Occipital lobe (tissue), 2 donors: ENCODE data around the gene LRIG1. TPM values are rescaled to one million over a fixed set of nuclear protein-coding genes. Genes with fewer than 3 reads are reported as not detected.
A peak's percentile ranks its signal among the peaks of the same experiment; 100 is the strongest.

Experiments
- DNase-seq: peaks from one replicate; lab custom pipeline; 2025; lab: John Stamatoyannopoulos, UW
- total RNA-seq: library from RNA; depleted of rRNA; stranded (reverse); fragments of >200 nt; gene quantifications from one replicate; pipeline ENCODE4 v1.2.3, GENCODE V29; 2014

The LRIG1 gene, protein sequence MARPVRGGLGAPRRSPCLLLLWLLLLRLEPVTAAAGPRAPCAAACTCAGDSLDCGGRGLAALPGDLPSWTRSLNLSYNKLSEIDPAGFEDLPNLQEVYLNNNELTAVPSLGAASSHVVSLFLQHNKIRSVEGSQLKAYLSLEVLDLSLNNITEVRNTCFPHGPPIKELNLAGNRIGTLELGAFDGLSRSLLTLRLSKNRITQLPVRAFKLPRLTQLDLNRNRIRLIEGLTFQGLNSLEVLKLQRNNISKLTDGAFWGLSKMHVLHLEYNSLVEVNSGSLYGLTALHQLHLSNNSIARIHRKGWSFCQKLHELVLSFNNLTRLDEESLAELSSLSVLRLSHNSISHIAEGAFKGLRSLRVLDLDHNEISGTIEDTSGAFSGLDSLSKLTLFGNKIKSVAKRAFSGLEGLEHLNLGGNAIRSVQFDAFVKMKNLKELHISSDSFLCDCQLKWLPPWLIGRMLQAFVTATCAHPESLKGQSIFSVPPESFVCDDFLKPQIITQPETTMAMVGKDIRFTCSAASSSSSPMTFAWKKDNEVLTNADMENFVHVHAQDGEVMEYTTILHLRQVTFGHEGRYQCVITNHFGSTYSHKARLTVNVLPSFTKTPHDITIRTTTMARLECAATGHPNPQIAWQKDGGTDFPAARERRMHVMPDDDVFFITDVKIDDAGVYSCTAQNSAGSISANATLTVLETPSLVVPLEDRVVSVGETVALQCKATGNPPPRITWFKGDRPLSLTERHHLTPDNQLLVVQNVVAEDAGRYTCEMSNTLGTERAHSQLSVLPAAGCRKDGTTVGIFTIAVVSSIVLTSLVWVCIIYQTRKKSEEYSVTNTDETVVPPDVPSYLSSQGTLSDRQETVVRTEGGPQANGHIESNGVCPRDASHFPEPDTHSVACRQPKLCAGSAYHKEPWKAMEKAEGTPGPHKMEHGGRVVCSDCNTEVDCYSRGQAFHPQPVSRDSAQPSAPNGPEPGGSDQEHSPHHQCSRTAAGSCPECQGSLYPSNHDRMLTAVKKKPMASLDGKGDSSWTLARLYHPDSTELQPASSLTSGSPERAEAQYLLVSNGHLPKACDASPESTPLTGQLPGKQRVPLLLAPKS
- 72.7 TPM for total RNA-seq

DNA sequence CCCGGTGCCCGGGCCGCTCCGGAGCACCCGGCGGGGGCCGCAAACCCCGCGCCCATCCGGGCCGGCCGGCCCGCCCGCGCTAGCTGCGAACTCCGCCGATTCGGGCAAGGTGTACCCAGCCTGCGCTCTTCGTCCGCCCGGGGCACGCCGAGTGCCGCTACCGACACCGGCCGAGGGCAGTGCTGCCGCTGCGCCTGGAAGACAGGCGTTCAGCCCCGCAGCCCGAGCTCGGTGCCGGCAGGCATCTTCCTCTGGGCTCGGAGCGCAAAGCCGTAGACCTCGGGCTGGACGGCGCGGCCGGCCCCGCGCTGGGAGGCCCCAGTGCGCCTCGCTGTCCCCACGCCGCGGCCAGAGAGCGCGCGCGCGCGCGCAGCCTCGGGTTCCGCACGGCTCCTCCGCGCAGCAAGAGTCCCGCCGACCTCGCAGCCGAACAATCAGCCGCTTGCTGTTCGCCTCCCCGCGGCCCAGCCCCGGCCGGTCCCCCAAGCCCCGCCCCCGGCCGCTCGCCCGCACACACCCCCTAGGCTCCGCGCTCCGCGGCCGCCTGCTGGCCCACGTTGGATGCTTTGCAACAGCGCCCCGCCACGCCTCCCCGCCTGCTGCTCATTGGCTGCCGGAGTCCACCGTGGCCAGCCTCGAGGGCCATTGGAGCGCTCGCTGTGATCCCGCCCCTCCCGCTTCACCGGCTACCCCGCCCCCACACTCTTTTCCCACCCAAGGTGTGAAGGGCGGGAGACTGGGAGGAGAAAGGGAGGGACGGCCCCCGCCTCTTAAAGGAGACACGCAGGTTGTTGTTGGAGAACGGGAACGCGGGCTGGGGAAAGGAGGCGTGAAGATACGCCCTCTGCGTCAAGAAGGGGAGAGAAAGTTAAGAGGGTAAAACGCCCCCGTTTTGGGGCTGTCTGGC lies at the start of gene LRIG1:
TSS of gene LRIG1 (minus strand) at position 447 of the 907 bp plus-strand sequence. CDS start 615 bp downstream, outside the sequence.
- peak; percentile 99 for DNase-seq

DNA sequence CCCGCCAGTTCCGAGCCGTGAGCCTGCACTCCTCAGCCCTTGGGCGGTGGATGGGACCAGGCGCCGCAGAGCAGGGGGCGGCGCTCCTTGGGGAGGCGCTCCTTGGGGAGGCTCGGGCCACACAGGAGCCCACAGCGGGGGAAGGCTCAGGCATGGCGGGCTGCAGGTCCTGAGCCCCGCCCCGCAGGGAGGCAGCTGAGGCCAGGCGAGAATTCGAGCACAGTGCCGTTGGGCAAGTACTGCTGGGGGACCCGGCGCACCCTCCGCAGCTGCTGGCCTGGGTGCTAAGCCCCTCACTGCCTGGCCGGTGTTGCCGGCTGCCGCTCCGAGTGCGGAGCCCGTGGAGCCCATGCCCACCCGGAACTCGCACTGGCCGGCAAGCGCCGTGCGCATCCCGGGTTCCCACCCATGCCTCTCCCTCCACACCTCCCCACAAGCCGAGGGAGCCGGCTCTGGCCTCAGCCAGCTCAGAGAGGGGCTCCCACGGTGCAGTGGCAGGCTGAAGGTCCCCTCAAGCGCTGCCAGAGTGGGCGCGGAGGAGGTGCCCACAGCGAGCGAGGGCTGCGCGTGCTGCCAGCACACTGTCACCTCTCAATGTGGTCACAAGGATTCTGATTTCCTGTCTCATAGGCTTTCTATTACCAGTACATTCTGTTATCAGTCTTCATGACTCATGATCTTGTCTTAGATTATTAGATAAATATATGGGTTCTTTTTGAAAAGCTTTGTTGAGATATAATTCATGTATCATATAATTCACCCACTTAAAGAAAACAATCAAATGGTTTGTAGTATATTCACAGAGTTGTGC lies 44.0 kb upstream of the LRIG1 start:
- no peak for DNase-seq

DNA sequence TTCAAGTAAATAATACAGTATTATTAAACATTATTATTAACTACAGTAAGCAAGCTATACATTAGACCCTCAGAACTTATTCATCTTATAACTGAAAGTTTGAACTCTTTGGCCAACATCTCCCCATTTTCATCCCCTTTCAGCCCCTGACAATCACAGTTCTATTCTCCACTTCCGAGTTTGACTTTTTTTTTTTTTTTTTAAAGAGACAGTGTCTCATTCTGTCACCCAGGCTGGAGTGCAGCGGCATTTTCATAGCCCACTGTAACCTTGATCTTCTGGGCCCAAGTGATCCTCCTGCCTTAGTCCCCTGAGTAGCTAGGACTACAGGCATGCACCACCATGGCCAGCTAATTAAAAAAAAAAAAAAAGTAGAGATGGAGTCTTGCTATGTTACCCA lies 41.3 kb upstream of the LRIG1 start:
- no peak for DNase-seq

DNA sequence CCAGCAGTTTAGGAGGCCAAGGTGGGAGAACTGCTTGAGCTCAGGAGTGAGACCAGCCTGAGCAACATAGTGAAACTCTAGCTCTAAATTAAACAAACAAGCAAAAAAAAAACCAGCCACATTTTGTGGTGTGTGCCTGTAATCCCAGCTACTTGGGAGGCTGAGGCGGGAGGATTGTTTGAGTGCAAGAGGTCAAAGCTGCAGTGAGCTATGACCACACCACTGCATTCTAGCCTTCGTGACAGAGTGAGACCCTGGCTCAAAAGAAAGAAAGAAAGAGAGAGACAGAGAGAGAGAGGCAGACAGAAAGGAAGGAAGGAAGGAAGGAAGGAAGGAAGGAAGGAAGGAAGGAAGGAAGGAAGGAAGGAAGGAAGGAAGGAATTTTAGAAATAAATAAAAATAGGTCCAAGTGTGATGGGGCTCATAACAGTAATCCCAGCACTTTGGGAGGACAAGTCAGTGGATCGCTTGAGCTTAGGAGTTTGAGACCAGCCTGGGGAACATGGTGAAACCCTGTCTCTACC lies 38.7 kb upstream of the LRIG1 start:
- DNase-seq, result no peak

DNA sequence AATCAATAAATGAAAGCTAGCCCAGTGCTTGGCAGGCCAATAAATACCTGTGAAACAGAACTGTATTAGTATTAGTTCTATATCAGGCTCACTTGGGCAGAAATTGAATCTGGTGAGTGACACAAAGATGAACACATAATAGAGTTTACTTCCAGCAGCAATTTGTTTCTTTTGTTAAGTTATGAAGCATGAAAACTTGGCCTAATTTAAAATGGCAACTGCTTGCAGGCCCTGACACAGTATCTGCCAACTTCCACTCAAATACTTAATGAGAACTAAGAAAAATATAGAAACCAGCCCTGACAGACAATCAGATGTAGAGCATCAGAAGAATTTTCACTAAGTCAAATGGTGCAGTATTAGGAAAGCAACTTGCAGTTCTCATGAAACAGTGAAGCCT lies 37.6 kb upstream of the LRIG1 start:
- DNase-seq, result no peak

DNA sequence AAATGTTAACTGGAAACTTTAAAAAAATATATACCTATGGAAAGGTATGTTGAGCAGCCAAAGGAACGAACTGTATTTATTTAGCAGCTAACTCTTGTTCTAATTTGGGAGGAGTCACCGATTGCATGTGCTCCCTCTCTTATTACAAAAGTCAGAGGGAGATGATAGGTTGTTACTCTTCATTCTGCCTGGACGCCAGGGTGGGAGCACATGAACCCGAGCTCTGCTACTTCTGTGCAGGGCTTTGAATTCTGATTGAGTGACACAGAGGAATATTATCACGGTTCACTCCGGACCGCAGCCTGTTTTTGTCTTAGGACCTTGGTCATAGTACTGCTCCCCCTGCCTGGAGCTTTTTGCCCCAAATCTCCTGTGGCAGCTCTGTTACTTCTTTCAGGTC lies 36.9 kb upstream of the LRIG1 start:
- no peak for DNase-seq

DNA sequence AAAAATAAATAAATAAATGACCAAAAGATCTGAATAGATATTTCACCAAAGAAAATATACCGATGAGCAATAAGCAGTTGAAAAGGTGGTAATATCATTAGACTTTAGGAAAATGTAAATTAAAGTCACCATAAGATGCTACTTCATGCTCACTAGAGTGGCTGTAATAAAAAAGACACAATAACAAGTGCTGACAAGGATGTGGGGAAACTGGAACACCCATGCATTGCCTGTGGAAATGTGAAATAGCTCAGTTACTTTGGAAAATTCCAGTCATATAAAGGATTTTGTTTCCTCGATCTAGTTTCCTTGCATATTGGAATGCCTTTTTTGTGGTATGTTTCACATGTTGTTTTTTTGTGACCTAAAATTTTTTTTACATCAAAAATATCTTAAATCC lies 36.0 kb upstream of the LRIG1 start:
- DNase-seq, result no peak

DNA sequence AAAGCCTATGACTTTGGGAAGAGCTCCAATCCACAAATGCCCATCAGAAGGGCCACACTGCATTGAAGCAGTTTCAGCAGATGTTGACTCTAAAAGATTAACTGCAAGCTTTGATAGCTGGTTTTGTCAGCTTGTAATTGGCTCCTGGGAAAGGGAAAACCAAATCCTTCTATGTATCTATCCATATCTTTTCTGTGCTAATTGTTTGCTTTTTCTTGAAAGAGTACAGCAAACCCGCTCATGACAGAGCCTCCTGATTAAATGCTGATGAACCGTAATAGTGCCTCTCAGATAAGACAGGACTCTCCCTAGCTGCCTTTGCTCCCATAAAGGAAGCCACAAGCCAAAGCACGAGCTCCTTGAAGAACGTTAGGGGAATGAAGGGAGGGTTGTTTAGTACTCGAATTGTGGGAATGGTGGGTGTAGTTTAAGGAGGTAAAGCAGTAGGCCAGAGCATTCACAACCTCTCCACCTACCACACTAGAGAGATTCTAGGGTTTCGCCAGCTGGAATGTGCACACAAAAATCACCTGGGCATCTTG lies 33.6 kb upstream of the LRIG1 start:
- DNase-seq, result no peak

DNA sequence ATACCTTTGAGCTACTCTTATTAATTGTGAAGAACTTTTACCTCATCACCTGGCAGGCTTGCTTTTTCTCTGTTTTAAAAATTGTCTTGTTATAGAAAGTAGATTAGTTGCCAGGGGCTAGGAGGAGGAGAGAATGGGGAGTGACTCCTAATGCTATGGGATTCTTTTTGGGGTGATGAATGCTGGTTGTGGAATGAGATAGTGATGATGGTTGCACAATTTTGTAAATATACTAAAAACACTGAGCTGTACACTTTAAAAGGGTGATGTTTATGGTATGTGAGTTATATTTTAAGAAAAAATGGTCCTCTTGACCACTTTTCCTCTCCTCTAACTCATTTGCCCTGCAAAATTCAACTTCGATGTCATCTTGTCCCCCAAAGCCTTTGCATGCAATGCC lies 31.8 kb upstream of the LRIG1 start:
- DNase-seq, result no peak

DNA sequence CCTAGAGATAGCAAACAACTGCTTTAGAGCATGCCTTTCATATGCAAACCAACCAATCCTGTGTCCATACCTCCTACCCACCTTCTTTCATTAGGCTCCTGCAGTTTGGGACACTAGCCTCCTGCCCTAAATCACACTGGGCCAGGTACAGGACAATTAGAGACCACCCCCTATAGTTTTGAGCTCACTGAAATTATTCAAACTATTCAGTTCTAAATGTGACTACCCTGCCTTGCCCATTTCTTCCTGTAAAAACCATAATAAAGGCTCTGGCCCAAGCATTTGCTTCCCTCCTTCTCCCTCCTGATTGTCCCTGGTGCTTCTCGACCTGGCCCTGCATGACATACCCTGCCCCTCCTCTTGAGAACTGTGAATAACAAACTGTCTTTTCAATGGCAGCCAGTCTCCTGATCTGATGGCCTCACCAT lies 31.4 kb upstream of the LRIG1 start:
- DNase-seq, result no peak

DNA sequence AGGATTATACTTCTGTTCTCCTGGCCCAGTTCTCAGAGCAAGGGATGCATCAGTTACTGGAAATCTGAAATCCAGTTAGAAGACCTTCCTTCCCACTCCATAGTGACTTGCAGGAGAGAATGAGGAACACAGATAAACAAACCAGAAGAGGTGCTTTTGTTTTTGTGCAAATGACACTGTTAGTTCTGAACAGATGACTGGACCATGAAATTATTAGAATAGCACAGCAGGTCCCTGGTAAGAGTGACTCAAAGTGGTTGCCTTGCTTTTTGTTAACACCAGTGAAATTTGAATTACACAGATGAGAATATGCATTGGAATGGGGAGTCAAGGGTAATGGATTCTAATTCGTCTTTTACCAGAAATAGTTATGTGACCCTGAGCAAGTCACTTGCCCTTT lies 30.4 kb upstream of the LRIG1 start:
- DNase-seq, result no peak

DNA sequence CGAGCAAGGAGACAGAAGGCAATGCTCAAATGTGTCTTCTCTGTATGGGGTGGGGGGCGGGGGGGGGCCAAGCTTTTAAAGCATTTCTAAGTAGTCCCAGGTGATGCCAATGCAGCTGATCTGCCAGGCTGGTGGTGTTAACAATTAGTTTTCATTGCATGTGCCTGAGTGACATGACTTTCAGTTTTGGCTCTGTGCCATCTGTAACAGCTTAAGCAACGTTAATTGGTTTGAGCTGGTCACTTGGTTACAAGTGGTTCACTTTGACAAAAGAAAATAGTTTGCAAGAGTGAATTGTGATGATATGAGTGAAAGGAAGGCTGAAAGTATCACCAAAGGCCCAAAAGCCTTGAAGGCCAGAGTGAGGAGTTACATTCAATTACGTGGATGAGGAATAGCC lies 26.4 kb upstream of the LRIG1 start:
- no peak for DNase-seq

DNA sequence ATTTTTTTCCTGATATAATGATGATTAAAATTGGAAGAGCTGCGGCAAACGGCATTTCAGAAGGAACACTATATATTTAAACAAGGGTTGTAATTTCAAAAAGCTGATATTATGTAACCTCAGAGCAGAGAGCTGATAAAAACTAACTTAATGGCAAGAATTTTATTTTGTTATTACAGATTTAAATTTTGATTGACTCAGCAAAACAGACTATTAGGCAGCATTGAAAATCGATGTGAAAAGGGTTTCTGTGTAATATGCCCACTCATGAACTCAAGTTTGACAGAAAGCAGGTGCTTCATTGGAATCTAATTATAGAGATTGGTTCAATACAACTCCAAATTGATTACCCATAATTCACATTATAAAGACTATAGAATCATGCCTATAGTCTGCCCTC lies 24.9 kb upstream of the LRIG1 start:
- DNase-seq, result no peak

DNA sequence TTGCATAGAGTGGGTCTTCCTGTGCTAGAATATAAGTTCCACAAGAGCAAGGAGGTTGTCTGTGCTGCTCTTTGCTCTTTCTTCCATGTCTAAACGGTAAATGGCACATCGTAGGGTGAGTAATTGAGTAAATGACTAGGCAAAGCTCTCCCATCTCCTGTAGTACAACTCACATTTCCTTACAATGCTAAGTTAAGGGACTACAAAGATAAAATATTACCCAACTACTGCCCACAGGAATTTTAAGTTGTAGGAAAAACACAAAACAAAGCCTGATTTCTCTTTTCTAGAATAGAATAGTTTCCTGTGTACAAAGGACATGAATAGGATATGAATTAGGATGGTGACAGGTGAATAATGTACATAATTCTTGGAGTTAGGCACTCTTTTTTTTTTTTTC lies 19.9 kb upstream of the LRIG1 start:
- no peak for DNase-seq

DNA sequence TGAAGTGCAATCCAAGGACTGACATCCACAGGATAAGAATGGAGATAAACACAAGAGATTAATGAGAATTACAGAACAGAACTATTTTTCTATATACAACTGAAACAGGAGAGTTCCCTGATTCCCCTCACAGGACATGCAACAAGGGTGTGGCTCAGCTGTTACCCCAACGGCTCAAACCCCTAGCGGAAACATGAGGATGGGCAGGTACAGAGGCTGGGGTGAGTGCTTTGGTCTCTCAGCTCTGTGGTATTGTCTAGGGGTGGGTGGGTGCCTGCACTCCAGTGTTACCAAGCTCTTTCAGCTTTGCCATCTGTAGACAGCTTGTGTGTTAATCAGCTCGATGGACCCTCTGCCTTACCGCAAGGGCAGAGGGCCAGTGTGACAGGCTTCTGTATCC lies 17.8 kb upstream of the LRIG1 start:
- no peak for DNase-seq

DNA sequence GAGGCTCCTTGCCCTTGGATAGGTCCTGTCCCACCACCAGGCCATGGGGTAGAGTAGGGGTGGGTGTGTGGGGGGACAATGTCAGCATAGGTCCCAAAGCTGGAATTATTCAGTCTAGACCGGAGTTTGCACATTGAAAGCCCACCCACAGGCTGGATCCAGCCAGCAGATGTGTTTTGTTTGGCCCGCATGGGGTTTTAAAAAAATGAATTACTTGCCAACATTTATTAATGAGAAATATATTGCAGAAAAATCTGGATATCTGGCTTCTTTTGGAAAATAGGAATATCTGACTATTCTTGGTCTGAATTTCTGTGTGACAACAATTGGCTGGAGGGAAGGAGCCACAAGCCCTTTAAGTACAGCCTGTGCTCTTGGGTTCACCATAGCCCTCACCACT lies 17.3 kb upstream of the LRIG1 start:
- DNase-seq, result no peak

DNA sequence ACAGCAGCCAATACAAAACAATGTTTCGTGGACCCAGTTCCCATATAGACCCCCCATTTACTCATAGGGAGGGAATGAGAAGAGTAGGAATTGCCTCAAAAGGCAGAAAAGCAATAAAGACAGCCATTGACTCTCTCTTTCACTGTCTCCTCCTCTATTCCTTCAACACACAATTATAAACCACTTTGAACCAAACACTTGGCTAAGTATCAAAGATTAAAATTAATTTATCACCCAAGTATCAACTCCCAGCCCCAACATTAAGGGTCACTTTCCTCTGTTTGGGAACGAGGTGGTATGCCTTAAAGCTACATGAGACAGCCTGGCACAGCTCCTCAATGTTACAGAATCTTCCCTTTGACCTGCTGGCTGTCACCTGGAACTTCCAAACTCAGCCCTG lies 16.4 kb upstream of the LRIG1 start:
- no peak for DNase-seq

DNA sequence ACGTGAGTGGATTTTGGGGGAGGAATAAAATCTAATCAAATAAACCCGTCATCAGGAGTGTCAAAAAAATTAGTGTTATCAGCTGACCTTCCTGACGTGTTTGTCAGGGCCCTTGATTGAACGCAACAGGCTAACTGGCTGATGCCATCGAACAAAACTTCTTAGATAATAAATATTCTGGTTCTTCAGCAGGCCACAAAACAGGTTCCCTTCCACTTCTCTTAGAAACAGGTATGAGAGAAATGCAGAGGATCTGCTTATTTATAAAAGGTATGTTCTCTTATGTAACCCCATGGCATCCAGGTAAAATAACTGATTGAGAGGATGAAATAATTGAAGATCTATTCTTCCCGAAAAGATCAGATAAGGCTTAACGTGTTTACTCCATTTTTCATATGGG lies 7.6 kb upstream of the LRIG1 start:
- no peak for DNase-seq

DNA sequence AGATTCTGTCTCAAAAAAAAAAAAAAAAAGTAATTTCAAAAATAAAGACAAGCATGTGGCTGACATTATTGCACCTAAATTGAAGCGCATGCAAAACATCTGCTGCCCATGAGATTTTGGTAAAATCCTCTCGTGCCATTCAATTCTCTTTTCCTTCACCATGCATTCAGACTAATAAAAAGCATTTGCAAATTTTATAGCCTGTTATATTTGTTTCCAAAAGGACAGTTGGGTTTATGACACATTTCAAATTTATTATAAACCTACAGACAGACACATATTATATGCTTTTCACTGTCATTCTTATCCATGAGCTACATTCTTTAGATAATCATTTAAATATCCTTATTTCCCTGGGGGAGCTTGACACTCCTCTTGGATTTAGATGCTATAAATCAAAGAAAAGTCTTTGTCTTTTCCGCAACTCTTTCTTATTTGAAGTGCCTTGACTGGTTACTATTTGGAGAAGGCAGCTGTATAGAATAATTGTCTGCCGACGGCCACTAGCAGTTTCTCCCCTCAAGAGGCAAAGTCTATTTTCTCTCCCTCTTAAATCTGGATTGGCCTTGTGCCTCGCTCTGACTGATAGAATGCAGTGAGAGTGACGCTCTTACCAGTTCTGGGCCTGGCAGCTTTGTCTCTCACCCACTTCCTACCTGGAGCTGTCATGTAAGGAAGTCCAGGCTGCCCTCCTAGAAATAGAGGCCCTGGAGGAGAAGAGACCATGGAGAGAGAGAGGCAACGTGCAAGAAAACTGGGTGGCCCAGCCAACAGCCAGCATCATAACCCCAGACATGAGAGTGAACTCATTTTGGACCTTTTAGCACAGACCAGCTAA lies 6.8 kb upstream of the LRIG1 start:
- DNase-seq, result no peak
